IPS DF 19.7 (cell line): ENCODE results near the gene SPRED1.

Experiments used
- DNase-seq: peaks from one replicate; pipeline ENCODE4 v3.0.0-alpha.2; 2013; ENCODE audit warnings: low read depth, low spot score

The SPRED1 gene

DNA sequence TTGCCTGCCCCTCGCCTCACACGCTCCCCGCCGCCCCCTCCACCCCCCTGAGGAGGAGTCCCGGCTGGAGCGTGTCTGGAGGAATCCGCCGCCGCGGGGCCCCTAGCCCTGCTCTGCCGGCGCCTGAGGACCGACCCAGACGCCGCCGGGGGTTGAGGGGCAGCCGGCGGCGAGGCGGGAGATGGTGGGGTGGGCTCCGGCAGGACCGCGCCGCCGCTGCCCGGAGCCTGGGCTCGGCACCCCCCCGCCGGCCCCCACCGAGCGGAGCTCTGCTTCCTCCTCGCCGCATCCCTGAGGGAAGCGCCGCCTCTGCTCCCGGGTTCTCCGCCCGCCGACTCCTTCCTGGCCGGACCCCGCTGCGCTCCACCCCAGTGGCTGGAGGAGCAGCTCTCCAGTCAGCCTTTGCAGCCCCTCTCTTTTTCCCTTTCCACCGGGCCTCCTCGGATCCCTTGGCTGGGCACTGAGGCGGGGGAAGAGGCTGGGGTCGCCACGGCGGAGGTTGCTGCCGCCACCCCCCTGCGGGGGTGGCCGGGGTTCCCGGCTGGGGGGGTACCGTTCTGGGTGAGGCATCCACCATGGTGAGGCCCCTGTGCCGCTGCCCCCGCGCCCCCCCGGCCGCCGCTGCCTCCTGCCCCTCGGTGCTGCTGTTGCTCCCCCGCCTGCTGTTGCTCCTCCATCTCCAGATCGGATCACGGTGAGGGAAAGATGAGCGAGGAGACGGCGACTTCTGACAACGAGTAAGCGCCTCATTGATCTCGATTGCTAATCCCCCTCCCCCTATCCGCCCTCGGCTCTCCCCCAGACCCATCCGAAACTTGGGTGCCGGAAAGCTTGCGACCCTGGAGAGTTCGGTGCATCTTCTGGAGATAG lies at the start of gene SPRED1:
TSS of gene SPRED1 (plus strand) at position 356 of the 870 bp plus-strand sequence. CDS start at position 706, 350 bp downstream.
- DNase-seq = no peak

GRCh38 chr15:38205526-38206272 lies 46.9 kb upstream of the SPRED1 start:
- no peak for DNase-seq

DNA sequence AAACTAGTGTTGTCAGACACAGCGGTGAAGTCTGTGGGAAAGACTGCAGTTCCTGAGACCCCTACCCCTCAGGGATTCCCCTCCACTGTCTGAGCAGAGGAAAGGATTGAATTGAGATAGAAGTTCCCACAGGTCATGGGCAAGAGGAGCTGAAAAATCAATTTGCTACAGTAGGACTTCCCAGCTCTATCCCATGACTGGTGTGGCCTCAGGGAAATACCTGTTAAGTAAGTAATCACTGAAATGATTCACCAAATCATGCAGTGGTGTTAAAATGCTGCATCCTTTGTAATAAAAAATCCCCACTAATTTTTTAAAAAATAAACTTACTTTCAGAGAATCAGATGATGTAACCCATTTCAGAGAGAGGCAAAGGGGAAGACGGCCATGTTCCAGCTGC lies 45.0 kb upstream of the SPRED1 start:
- DNase-seq = no peak

- DNase-seq = no peak
Measured at GRCh38 chr15:38208206-38208605, 44.4 kb upstream of the SPRED1 start.

- DNase-seq = no peak
Measured at GRCh38 chr15:38208779-38209178, 43.9 kb upstream of the SPRED1 start.

GRCh38 chr15:38211249-38211648 lies 41.4 kb upstream of the SPRED1 start:
- no peak for DNase-seq

GRCh38 chr15:38211811-38212210 lies 40.8 kb upstream of the SPRED1 start:
- no peak for DNase-seq

- DNase-seq = no peak
Measured at GRCh38 chr15:38212729-38213351, 39.8 kb upstream of the SPRED1 start.

GRCh38 chr15:38213356-38213755 lies 39.3 kb upstream of the SPRED1 start:
- no peak for DNase-seq

DNA sequence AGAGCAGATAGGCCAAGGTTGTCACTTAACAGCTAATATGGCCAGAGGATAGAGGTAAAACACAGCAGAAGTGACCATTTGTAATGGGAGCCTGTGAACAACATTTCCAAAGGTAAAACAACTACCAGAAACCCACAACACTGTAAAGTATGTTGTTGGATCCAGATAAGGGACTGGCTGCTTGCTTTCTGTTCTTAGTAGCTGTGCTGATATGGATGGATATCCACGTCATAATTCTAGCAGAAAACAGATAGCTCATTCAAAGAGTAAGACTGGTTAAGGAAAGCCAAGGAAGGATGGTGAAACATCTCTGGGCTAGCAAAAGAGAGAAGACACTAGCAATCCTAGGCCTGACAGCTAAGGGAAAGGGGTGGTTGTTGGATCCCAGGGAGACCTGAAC lies 36.9 kb upstream of the SPRED1 start:
- DNase-seq = no peak

DNA sequence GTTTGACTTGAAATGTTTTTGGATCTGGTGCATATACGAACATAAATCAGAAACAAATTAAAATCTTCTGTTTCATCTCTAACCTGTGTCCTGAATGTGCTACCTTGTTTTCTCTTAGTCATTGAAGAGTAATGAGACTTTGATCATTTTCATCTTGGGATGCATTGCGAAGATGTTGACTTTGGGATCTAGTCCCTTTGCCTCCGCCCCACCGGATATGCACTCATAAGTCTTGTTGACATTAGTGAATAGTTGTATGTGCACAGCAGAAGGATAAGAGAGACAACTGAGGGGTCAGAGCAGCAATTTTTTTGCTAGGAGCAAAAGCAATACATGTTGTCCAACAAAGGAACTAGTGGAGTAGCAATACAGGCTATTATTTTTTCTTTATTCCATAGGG lies 35.9 kb upstream of the SPRED1 start:
- no peak for DNase-seq

DNA sequence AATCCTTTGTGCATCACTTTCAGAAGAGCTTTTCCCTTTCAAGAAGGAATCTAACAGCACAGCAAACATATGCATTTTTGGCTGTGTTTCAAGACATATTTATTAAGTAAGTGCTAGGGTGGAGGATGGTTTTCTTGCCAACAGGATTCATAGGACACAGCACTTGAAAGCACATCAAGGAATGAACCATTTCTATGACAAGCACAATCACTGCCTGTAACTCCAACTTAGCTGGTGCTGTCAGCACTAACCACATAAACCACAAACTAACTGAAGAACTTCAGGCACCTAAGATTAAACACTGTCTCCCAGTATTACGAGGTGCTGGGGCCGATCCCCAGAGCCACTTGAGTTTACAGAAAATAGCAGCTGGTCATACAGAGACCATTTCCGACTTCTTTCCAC lies 35.4 kb upstream of the SPRED1 start:
- no peak for DNase-seq

DNA sequence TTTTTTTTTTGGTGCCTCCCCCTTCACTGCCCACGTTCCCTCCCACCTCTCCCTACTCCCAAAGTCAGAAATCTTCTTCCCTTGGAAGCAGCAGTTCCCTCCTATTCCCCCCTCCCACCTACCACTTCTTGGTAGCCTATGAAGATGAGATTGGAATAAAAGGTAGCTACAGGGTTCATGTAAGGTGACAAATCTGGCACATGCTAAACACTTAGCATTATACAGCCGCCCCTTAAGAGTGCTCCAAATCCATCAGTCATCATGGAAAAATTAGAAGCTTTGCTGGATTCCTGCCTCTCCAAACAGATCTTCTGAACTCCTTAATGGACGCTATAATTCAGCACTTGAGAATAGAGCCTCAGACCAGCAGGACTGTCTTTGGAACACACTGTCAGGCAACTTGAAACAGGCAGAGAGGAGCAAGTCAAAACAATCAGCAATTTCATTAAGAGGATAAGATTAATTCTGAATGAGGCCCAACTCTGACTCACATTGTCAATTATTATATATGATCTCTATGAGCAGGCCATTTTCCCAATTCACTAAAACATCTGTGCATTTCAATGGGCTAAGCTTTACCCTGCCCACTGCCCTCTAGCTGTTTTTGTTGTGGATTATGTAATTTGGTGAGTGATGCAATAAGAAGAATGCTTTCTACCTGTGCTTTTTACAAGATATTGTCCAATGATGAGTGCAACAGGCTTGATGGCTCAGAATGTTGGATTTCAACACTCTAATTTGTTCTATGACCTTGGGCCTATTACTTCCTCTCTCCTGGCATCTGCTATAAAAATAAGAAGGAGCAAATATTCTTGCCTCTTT lies 34.6 kb upstream of the SPRED1 start:
- no peak for DNase-seq

DNA sequence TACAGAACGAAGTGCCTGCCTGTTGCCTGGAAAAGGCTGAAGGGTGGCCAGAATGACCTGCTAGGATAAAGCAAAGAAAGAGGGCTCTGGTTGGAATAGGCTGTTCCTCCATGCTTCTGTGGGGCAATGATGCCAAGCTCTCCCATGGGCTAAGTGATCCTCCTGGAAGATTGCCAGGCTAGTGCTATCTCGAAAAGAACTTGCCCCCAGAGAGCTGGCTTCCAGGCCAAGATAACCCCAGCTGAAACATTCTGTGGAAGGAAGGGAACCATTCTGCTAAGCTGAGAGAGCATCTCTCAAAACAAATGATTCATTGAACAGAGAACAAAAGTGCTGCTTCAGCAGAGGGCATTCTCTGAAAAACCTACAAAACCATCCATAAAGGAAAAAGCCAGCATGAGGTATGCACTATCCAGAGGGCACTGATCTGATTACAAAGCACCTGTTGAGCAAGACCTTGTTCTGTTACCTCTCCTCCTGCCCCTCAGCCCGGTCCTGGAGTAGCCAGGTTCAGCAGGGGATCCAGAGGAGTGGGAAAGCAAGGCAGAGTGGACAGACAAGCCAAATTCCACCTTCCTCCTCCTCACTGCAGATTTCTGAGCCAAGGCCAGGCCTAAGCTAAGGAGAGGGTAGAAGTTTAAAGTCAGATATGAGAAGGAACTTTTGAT lies 31.9 kb upstream of the SPRED1 start:
- no peak for DNase-seq

- no peak for DNase-seq
Measured at GRCh38 chr15:38224486-38224885, 28.1 kb upstream of the SPRED1 start.

DNA sequence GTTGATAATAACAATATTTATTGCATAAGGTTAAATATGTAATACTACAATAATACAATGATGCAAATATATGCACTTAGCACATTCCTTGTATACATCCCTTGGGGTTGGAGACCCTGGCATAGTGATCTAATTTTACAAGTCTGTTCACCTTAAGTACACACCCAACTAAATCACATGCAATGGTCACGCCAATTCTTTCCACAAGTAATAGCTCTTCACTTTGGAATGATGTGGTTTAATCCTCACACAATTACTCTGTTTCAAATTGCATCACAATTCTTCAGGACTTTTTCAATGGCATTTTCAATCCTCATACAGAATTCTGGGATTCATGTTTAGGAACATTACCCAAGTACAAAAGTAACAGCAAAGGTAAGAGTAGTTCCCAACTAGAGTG lies 27.3 kb upstream of the SPRED1 start:
- DNase-seq = no peak

DNA sequence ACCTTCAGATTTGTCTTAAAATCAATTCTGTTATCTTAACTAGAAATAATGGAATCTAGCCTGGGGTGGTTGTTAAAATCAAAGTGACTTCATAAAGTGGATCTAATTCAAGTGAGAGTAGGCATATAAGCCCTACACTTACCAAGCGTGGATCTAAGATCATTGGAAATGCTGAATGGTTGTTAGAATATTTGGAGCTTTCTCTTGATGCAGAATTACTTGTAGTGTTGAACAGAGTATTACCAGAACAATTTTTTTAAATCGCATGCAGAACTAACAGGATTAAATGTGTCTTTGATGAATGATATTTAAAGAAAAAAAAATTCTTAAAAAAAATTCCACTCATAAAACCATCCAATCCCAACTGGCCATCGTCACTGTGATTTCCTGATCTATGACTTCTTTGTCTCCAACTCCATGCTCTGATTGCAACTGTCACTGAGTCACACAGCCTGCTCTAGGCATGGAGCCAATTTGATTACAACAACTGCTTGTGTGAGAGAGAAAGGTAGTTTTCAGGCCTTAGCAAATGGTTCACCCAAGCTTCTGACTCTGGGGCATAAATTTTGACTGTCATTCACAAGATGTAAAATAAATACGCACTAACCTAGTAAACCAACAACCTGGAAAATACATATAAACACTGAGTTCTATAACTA lies 25.9 kb upstream of the SPRED1 start:
- no peak for DNase-seq

DNA sequence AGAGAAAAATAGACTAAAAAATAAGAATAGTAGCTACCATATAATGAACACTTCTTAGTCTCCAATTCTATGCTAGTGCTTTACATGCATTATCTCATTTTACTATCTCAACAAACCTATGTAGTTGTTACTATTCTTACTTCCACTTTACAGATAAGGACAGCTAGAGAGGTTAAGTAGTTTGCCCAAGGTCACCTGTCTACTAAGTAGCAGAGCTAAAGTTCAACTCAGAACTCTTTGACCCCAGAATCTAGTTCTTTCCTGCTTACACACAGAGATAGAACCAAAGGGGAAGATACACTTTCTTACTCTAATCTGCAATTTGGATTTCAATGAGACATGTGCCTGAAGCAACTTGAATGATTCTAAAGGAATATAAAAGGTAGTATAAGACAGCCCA lies 24.7 kb upstream of the SPRED1 start:
- no peak for DNase-seq

- no peak for DNase-seq
Measured at GRCh38 chr15:38228618-38229017, 24.0 kb upstream of the SPRED1 start.

DNA sequence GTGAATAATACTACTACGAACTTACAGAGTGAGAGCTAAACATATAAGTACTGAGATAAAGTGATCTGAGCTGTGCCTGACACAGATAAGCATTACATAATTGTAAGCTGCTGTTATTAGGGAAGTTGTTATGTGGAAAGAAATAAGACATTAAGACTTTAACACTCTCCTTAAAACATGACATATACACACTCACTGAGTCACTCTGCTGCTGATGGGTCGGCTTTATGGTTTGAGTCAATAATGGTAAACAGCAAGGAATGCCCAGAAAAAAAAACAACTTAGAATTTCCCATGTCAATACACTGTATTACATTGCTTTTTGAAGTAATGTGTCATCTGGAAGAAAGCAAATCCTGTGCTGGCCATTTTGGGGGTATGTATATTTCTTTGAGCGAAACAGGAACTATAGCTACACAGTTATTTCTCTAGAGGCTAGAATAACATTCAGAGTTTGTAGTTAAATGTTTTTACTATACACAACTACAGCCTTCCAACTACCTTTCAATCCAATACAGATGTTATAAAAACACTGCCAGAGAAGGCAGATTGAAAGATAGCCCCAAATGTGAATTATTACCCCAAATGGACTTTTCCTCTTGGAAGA lies 22.8 kb upstream of the SPRED1 start:
- DNase-seq = no peak
